Stimulated activated CD4-positive, alpha-beta T cell treated with anti-CD3 and anti-CD28 coated beads, Interleukin-12 subunit alpha, Interleukin-12 subunit beta, amount 100 ng/mL, for 24 hours (primary cell): ENCODE measurements around the gene CHST15.

Experiments
- DNase-seq, 2 experiments: peaks; one replicate each; pipeline ENCODE4 v3.0.0-alpha.2; 2020; ENCODE audit warnings: low read depth in 2 of 2

Gene CHST15

GRCh38 chr10:123998197-123999141, 94.9 kb downstream of the CHST15 start:
- DNase-seq, result no peak

- no peak for DNase-seq
Observed at GRCh38 chr10:123997486-123998196, 95.8 kb downstream of the CHST15 start.

GRCh38 chr10:123997013-123997412, 96.4 kb downstream of the CHST15 start:
- DNase-seq, result no peak

DNA sequence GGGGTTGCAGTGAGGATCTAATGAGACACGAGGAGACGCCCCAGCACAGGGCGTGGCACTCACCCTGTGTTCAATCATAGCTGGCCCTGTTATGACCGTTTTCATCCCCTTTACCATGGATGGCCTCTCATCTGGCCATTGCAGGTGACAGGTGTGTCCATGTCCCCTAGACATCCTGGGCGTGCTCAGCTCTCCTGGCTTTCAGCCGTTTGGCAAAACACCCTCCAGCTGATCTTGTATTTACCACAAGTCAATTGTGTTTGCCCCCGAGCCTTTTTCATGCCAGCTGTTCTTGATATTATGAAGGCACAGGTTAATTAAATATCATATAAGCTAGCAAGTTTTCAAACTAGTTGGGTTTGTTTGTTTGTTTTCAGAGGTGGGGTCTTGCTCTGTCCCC, 97.1 kb downstream of the CHST15 start:
- DNase-seq, result no peak

DNA sequence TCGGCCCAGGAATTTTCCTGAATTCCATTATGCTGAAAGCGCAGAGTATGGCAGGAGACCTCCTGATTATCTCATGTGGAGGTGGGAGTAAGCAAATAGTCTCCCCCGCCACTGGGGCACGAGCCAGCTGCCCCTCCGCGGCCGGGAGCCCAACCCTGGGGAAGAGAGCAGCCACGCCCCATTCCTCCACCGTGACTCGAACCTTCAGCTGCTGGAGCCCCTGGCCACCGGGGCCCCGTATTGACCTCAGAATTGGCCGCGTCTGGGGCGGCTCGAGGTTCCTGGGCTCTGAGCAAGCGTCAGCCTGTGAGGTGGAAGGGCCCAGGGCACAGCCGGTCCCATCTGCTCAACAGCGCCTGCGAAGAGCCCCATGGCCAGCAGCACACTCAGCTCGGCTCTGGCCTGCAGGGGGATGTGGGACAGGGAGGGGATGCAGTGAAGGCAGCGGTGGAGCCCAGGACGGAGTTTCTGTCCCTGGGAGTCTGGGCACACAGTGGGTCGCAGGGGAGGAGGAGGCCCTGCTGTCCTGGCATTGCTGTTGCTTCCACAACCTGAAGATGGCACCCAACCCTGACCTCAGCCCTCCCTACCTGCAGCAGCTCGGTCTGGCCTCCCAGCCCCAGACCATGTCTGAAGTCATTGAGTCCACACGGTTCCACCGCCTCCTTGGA, 97.8 kb downstream of the CHST15 start:
- DNase-seq, result no peak

GRCh38 chr10:123995082-123995460, 98.3 kb downstream of the CHST15 start:
- no peak for DNase-seq

DNA sequence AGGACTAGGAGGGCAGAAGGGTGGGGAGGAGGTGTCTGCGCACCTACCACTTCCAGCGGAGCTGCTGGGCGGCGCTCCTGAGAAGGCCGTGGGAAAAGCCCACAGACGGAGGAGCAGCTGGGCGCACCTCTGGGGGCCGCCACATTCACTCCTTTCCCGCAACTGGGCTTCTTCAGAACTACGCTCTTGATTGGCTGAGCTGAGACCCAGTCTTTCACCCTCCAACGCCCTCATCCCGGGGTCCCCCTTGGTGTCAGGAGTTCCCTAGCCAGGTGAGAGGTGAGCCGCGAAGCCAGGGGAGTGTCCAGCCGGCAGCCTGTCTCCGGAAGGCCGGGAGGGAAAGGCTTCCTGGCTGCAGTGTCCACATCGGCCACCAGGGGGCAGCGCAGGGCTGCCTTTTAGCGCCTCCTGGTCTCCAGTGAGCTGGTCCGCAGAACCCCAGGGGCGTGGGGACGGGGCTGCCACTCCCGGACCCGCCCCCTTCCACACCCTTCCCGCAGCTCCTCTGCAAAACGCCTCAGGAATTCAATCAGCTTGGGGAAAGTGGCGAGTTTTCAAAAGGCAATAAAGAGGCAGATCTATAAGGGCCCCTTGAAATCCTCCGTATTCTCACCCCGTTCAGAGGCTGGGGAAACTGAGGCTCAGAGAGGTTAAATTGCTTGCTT, 98.8 kb downstream of the CHST15 start:
- DNase-seq, result peak; percentile 68 to 81

GRCh38 chr10:123993534-123994416, 99.6 kb downstream of the CHST15 start:
- DNase-seq, result no peak

GRCh38 chr10:123991611-123992570, 101.5 kb downstream of the CHST15 start:
- no peak for DNase-seq

DNA sequence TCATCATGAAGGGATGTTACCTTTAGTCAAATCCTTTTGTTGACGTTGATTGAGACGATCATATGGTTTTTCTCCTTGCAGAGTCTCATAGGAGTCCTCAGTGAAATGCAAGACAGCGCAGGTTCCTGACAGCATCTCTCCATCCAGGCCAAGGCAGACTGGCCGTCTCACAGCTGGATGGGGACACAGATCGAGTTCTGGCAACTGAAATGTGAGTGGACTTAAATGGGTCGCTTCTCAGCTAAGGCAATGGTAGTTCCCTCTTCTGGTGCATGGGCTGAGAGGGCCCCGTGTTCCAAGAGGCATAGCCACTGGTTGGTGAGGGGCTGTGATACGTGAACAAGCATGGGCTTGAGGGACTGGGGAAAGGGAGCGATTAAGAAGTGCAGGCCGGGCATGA, 102.5 kb downstream of the CHST15 start:
- DNase-seq, result no peak

DNA sequence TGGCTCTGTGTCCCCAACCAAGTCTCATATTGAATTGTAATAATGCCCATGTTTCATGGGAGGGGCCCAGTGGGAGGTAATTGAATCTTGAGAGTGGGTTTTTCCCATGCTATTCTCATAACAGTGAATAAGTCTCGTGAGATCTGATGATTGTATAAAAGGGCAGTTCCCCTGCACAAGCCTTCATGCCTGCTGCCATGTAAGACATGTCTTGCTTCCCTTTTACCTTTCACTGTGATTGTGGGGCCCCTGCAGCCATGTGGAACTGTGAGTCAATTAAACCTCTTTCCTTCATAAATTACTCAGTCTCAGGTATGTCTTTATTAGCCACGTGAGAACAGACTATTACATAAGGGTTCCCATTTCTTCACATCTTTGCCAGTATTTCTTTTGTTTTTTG, 104.7 kb downstream of the CHST15 start:
- no peak for DNase-seq

DNA sequence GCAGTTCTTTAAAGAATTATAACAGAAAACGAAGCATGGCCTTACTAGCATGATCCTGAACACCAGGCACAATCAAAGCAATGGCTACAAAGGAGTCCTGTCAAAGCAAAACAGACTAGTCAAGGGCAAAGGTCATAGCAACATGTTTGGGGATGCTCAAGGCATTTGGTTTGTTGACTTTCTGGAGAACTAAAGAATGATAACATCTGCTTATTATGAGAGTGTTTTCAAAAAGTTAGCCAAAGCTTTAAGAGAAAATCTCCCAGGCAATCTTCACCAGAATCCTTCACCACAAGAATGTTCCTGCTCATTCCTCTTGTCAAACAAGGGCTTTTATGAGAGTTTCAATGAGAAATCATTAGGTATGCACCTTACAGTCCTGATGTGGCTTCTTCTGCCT, 106.7 kb downstream of the CHST15 start:
- no peak for DNase-seq

DNA sequence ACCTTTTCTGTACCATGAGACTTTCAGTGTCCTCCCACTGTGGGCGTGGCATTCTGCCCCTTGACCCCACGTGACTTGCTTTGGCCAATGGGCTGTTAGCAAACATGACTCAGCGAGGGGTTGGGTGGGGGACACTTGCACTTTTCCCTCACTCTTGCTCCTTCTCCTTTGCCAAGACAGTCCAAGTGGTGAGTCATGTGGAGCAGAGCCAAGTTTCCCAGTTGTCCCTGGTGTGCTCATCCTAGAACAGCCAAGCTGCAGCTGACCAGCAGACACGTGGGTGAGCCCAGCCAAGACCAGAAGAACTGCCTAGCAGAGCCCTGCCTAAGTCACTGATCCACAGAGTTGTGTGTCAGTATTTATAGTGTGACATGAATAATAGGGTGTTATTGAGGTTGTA, 119.0 kb downstream of the CHST15 start:
- no peak for DNase-seq

DNA sequence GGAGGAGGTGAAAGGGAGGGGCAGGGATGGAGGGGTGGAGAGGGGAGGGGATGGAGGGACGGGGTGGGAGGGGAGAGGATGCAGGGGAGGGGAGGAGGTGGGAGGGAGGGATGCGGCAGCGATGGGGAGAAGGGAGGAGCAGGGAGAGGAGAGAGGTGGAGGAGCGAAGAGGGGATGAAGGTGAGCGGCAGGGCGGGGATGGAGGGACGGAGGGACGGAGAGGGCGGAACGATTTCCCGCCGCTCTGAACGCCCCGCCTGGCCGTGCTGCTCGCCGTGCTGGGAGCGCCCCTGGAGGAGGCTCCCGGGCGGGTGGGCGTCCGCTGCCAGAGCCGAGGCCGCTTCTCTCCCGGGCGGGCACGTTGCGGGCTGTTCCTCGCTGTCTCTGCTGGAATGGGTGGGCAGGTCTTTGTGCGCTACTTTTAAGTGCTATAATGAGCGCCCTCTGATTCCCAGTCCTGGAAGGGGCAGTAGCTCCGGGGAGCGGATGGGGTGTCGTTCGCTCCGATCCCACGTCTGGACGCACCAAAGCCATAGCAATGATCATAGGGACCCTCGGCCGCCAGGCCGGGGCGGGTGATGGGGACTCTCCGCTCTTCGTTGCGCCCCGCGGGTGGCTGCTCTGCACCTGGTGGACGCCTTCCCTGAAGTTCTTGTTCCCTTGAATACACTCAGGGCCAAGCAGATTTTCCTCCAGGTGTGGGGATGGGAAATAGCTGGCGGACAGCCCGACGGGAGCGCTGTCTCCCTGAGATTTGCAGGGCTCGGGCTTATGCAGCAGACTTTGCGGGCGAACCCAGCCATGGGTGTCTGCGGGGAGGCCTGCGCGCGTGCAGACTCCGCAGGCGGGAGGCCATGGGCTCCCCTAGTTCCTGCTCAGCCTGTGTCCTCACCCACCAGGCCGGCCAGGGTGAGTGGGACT, 120.7 kb downstream of the CHST15 start:
- DNase-seq, result no peak

DNA sequence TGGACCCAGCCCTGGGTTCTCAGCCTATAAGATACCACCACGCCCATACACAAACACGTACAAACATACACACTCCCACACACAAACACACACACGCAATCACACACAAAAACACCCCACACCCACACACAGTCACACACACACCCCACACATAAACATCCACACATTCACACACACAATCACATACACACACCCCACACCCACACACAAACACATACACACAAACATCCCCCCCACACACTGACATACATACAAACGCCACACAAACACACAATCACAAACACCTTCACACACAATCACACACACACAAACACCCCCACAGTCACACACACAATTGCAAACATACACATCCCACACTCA, 122.5 kb downstream of the CHST15 start:
- DNase-seq, result no peak

GRCh38 chr10:123970207-123970926, 123.0 kb downstream of the CHST15 start:
- DNase-seq, result no peak

DNA sequence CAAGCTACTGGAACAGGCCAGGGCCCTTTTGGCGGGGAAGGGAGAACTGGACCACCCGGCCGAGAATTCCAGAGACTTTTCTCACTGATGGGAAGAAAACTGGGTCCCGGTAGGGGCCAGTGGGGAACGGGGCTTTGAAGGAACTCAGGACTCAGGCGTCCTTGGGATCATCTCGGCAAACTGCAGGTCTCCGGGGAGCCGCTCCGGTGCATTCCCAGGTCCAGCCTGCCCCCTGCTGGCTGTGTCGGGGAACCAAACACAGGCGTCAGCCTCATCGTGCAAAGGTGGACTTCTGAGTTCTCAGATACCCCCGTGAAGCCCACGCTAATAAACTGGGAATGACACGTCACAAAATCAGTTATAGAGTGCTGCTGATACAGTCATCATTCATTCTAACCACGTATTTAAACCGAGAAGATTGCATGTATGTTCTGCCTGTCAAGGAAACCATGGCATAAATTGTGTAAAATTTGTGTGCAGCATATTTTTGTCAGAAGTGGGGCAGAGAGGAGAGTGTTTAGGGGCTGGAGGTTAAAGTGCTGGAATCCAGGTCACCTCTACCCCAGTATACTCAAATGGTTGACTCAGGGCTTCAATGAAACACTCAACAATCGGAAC, 125.7 kb downstream of the CHST15 start:
- DNase-seq, result peak in 1 of 2 experiments; percentile 57

DNA sequence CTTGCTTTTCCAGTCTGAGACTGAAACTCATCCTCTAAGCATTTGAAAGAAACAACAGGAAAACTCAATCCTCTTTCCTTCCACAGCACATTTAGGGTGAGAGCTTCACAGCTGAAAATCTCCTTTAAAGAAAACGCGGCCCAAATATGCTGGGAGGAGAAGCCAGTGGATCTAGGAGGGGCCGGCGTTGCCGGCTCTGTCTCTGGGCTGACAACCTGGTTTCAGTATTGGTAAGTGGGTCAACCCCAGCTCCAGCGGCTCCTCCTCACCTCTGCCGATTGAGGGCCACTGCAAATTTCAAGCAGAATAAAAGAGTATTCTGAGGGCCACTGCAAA, 126.5 kb downstream of the CHST15 start:
- DNase-seq, result no peak
